ENCODE results near the gene BCL3. TPM values are rescaled to one million over a fixed set of nuclear protein-coding genes. Genes with fewer than 3 reads are reported as not detected.
A peak's percentile ranks its signal among the peaks of the same experiment; 100 is the strongest.

BCL3 gene
- total RNA-seq, 2 donors from 2014 or later: 1.8 to 6.2 TPM

DNA sequence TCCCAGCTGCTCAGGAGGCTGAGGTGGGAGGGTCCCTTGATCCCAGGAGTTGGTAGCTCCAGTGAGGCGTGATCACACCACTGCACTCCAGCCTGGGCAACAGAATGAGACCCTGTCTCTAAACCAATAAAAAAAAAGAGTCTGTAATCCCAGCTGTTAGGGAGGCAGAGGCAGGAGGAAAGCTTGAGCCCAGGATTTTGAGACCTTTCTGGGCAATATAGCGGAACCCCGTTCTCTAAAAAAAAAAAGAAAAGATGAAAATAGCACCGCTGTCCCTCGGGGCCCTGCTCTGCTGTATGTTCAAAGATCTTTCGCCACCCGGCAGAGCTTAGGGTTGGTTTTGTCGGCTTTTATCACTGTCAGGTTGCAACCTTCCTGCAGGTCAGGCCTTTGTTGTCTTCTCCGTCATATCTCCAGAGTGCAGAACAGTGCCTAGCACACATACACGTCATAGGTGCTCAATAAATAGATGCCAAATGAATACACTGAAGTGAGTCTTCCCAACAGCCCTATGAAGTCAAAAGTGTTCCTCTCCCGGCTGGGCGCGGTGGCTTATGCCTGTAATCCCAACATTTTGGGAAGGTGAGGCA is 47.0 kb downstream of the BCL3 start:
- Histone ChIP-seq H3K4me3 (ENCODE audit: low read length) (no peak overlapping the region), H3K27ac (ENCODE audit: low read depth, low read length) (no peak overlapping the region), H3K36me3 (ENCODE audit: control insufficient read depth, insufficient read depth, low read length) (no peaks in the 10 kb centered on the region), H3K9me3 (ENCODE audit: control insufficient read depth, low read length) (no peaks in the 10 kb centered on the region), H3K9ac (ENCODE audit: extremely low read depth, low read length, poor library complexity, severe bottlenecking) (no peak overlapping the region), H3K27me3 (ENCODE audit: control insufficient read depth, insufficient read depth, low read length, poor library complexity, severe bottlenecking) (no peaks in the 10 kb centered on the region), H3K4me1 (ENCODE audit: control insufficient read depth, insufficient read depth, low read length) (no peaks in the 10 kb centered on the region)
- Mint-ChIP-seq H3K4me1 (peaks cover 25% of the 10 kb centered on the region), H3K4me3 (no peak overlapping the region), H3K36me3 (ENCODE audit: low read depth) (peaks cover 18% of the 10 kb centered on the region), H3K27ac (peak overlapping the region; percentile 29), H3K9me3 (peaks cover 1% of the 10 kb centered on the region), H3K27me3 (ENCODE audit: insufficient read depth) (no peaks in the 10 kb centered on the region)
- DNase-seq: no peak
- TF ChIP-seq, protein P1, sequence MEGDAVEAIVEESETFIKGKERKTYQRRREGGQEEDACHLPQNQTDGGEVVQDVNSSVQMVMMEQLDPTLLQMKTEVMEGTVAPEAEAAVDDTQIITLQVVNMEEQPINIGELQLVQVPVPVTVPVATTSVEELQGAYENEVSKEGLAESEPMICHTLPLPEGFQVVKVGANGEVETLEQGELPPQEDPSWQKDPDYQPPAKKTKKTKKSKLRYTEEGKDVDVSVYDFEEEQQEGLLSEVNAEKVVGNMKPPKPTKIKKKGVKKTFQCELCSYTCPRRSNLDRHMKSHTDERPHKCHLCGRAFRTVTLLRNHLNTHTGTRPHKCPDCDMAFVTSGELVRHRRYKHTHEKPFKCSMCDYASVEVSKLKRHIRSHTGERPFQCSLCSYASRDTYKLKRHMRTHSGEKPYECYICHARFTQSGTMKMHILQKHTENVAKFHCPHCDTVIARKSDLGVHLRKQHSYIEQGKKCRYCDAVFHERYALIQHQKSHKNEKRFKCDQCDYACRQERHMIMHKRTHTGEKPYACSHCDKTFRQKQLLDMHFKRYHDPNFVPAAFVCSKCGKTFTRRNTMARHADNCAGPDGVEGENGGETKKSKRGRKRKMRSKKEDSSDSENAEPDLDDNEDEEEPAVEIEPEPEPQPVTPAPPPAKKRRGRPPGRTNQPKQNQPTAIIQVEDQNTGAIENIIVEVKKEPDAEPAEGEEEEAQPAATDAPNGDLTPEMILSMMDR (conservative IDR thresholded peaks at IDR 0.05): no peak
- WGBS, 2 experiments (ENCODE audit: insufficient coverage in 1 of 2, insufficient read length in 1 of 2): 96 to 98% methylated on average over 12 to 13 of the region's 13 CpGs

GRCh38 chr19:44796701-44797115 is 48.2 kb downstream of the BCL3 start:
- DNase-seq: peak; percentile 85
- H3K27me3 Mint-ChIP-seq (ENCODE audit: insufficient read depth): no peaks in the 10 kb centered on the region
- Histone ChIP-seq H3K9ac (ENCODE audit: extremely low read depth, low read length, poor library complexity, severe bottlenecking) (no peak overlapping the region), H3K36me3 (ENCODE audit: control insufficient read depth, insufficient read depth, low read length) (no peaks in the 10 kb centered on the region), H3K27ac (ENCODE audit: low read depth, low read length) (peak overlapping the region; percentile 9), H3K4me3 (ENCODE audit: low read length) (no peak overlapping the region), H3K27me3 (ENCODE audit: control insufficient read depth, insufficient read depth, low read length, poor library complexity, severe bottlenecking) (no peaks in the 10 kb centered on the region), H3K9me3 (ENCODE audit: control insufficient read depth, low read length) (no peaks in the 10 kb centered on the region), H3K4me1 (ENCODE audit: control insufficient read depth, insufficient read depth, low read length) (no peaks in the 10 kb centered on the region)
- H3K4me1 Mint-ChIP-seq: peaks cover 25% of the 10 kb centered on the region
- TF ChIP-seq, protein P1 (conservative IDR thresholded peaks at IDR 0.05): no peak
- H3K27ac Mint-ChIP-seq: peak overlapping the region; percentile 93
- peaks cover 1% of the 10 kb centered on the region for H3K9me3 Mint-ChIP-seq
- 36 to 38% methylated on average over 8 to 12 of the region's 12 CpGs for WGBS, 2 experiments (ENCODE audit: insufficient coverage in 1 of 2, insufficient read length in 1 of 2)
- peak overlapping the region; percentile 32 for H3K4me3 Mint-ChIP-seq
- H3K36me3 Mint-ChIP-seq (ENCODE audit: low read depth): peaks cover 18% of the 10 kb centered on the region

DNA sequence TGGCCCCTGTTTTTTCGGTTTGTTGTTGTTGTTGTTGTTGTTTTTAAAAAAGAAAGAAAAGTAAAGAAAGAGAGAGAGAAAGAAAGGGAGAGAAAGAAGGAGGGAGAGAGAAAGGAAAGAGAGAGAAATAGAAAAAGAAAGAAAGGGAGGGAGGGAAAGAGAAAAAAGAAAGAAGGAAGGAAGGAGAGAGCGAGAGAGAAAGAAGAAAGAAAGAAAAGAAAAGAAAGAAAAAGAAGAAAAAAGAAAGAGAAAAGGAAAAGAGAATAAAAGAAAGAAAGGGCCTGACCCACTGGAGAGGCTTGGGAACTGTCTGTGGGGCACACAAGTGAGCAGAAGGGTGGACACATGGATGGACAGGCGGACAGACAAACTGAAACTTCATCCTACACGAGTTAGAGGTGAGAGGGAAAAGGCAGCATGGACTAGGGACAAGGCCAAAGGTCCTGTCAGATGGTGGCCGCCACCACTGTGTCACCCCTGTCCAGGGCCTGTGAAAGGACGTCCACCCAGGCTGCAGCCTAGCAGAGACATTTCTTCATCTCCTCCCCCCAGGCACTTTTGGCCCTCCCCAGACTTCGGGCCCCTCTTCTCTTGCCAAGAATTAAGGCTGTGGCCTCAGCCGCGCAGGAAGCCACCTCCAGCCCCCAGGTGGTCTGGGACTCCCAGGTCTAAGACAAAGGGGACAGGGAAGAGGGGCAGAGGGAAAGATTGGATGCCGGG is 51.3 kb downstream of the BCL3 start:
- Mint-ChIP-seq H3K36me3 (ENCODE audit: low read depth) (peaks cover 13% of the 10 kb centered on the region), H3K4me3 (no peak overlapping the region), H3K27ac (peak overlapping the region; percentile 30), H3K9me3 (peaks cover 1% of the 10 kb centered on the region), H3K4me1 (peaks cover 20% of the 10 kb centered on the region), H3K27me3 (ENCODE audit: insufficient read depth) (peaks cover 24% of the 10 kb centered on the region)
- Histone ChIP-seq H3K4me3 (ENCODE audit: low read length) (no peak overlapping the region), H3K9me3 (ENCODE audit: control insufficient read depth, low read length) (no peaks in the 10 kb centered on the region), H3K4me1 (ENCODE audit: control insufficient read depth, insufficient read depth, low read length) (no peaks in the 10 kb centered on the region), H3K9ac (ENCODE audit: extremely low read depth, low read length, poor library complexity, severe bottlenecking) (no peak overlapping the region), H3K36me3 (ENCODE audit: control insufficient read depth, insufficient read depth, low read length) (no peaks in the 10 kb centered on the region), H3K27me3 (ENCODE audit: control insufficient read depth, insufficient read depth, low read length, poor library complexity, severe bottlenecking) (no peaks in the 10 kb centered on the region), H3K27ac (ENCODE audit: low read depth, low read length) (no peak overlapping the region)
- WGBS, 2 experiments (ENCODE audit: insufficient coverage in 1 of 2, insufficient read length in 1 of 2): 86 to 92% methylated on average over 4 to 9 of the region's 10 CpGs
- TF ChIP-seq, protein P1 (conservative IDR thresholded peaks at IDR 0.05): no peak
- no peak for DNase-seq

Data from endodermal cell (in vitro differentiated cells).